ENCODE results near the gene ERICH4.
"Not testable (repeated sequence)": the region's sequence is repeated elsewhere in the genome, so short reads cannot be mapped to it uniquely, and the experiment has no call there.

The ERICH4 gene

GRCh38 chr19:41415154-41415571, 27.8 kb upstream of the ERICH4 start:
- peak; percentile 23 for DNase-seq

GRCh38 chr19:41416194-41416674, 26.7 kb upstream of the ERICH4 start:
- DNase-seq, result no peak

GRCh38 chr19:41420101-41420880, 22.7 kb upstream of the ERICH4 start:
- DNase-seq, result no peak

GRCh38 chr19:41421314-41421713, 21.6 kb upstream of the ERICH4 start:
- no peak for DNase-seq

- no peak for DNase-seq
Observed at GRCh38 chr19:41421973-41422372, 21.0 kb upstream of the ERICH4 start.

- no peak for DNase-seq
Observed at GRCh38 chr19:41422456-41422855, 20.5 kb upstream of the ERICH4 start.

GRCh38 chr19:41422955-41423354, 20.0 kb upstream of the ERICH4 start:
- DNase-seq, result no peak

GRCh38 chr19:41424335-41425173, 18.4 kb upstream of the ERICH4 start:
- DNase-seq, result no peak

GRCh38 chr19:41425174-41426115, 17.5 kb upstream of the ERICH4 start:
- no peak for DNase-seq

GRCh38 chr19:41426116-41426841, 16.7 kb upstream of the ERICH4 start:
- no peak for DNase-seq

GRCh38 chr19:41426952-41427646, 15.9 kb upstream of the ERICH4 start, which contains the start of gene B3GNT8:
Gene B3GNT8 (minus strand): TSS chr19:41427374. CDS start chr19:41426778, 596 bp downstream.
- DNase-seq, result no peak

- DNase-seq, result peak; percentile 17
Observed at GRCh38 chr19:41427647-41428480, 15.1 kb upstream of the ERICH4 start.

GRCh38 chr19:41428481-41428859, 14.5 kb upstream of the ERICH4 start:
- no peak for DNase-seq

- DNase-seq, result no peak
Observed at GRCh38 chr19:41430922-41431321, 12.0 kb upstream of the ERICH4 start.

GRCh38 chr19:41431426-41432386, 11.2 kb upstream of the ERICH4 start:
- DNase-seq, result no peak

GRCh38 chr19:41433171-41433570, 9.8 kb upstream of the ERICH4 start:
- DNase-seq, result no peak

- DNase-seq, result no peak
Observed at GRCh38 chr19:41434450-41434849, 8.5 kb upstream of the ERICH4 start.

GRCh38 chr19:41435376-41435775, 7.6 kb upstream of the ERICH4 start:
- DNase-seq, result not testable (repeated sequence)

Measured in NCI-H1092 treated with DMSO at 0.1 percent for 48 hours (cell line).